HepG2 (cell line): Measurements from ENCODE around the gene FAM229A. TPM values are rescaled to one million over a fixed set of nuclear protein-coding genes. Genes with fewer than 3 reads are reported as not detected.
A peak's percentile ranks its signal among the peaks of the same experiment; 100 is the strongest.

Experiments
- E2F1 ChIP-seq: sonication (generic); formaldehyde crosslinking; IDR thresholded peaks from 2 replicates; pipeline ENCODE4 v1.5.0; 2020; ENCODE audit warnings: missing genetic modification reagents
- EEA1 ChIP-seq: sonication (generic); formaldehyde crosslinking; IDR thresholded peaks from 2 replicates; pipeline ENCODE4 v1.5.1; 2020; ENCODE audit warnings: mild to moderate bottlenecking, missing genetic modification reagents, borderline replicate concordance
- FOXP4 ChIP-seq: sonication (generic); formaldehyde crosslinking; IDR thresholded peaks from 2 replicates; pipeline ENCODE4 v1.4.0; 2020; ENCODE audit warnings: missing genetic modification reagents
- GTF3A ChIP-seq: sonication (generic); formaldehyde crosslinking; conservative IDR thresholded peaks from 2 replicates; pipeline ENCODE4 v1.4.0; 2020; ENCODE audit warnings: mild to moderate bottlenecking, missing genetic modification reagents
- NFAT5 ChIP-seq: sonication (generic); formaldehyde crosslinking; IDR thresholded peaks from 2 replicates; pipeline ENCODE4 v1.4.0; 2020; ENCODE audit warnings: missing genetic modification reagents
- PAXIP1 ChIP-seq: sonication (generic); formaldehyde crosslinking; conservative IDR thresholded peaks from 2 replicates; pipeline ENCODE4 v1.4.0; 2020; ENCODE audit warnings: mild to moderate bottlenecking, missing genetic modification reagents, moderate library complexity
- SMAD3 ChIP-seq: sonication (generic); formaldehyde crosslinking; IDR thresholded peaks from 2 replicates; pipeline ENCODE4 v1.4.0; 2020; ENCODE audit warnings: missing genetic modification reagents
- ZC3H13 ChIP-seq: sonication (generic); formaldehyde crosslinking; IDR thresholded peaks from 2 replicates; pipeline ENCODE4 v1.8.1; 2023; ENCODE audit warnings: mild to moderate bottlenecking, missing genetic modification reagents, moderate library complexity
- ZNF17 ChIP-seq: sonication (generic); formaldehyde crosslinking; IDR thresholded peaks from 2 replicates; pipeline ENCODE4 v1.5.0; 2020; ENCODE audit warnings: mild to moderate bottlenecking, missing genetic modification reagents
- ZNF224 ChIP-seq: sonication (generic); formaldehyde crosslinking; IDR thresholded peaks from 2 replicates; pipeline ENCODE4 v1.5.0; 2020; ENCODE audit warnings: mild to moderate bottlenecking, missing genetic modification reagents
- ZNF446 ChIP-seq: sonication (generic); formaldehyde crosslinking; IDR thresholded peaks from 2 replicates; pipeline ENCODE4 v1.5.0; 2020; ENCODE audit warnings: mild to moderate bottlenecking, missing genetic modification reagents
- ZNF580 ChIP-seq: IDR thresholded peaks from 2 replicates; pipeline ENCODE4 v1.6.1; 2016; ENCODE audit warnings: low read depth, borderline replicate concordance
- ZNF605 ChIP-seq: sonication (generic); formaldehyde crosslinking; IDR thresholded peaks from 2 replicates; pipeline ENCODE4 v1.8.0; 2022; ENCODE audit warnings: mild to moderate bottlenecking, missing genetic modification reagents
- polyA plus RNA-seq, 8 experiments: library from polyadenylated mRNA; depleted of rRNA in 3 of 8; stranded (reverse) in 7 of 8; unstranded in 1 of 8; fragments of >200 nt; fragmentation: Illumina TruSeq in 4 of 8; extraction: Trizol in 4 of 8; gene quantifications; 2 replicates each; pipeline versions ENCODE4 v1.2.1 to v1.2.3, GENCODE V29; 2011 to 2016; ENCODE audit warnings: low read depth in 4 of 8, missing spikeins in 1 of 8, mixed read lengths in 1 of 8; ENCODE audit not compliant: insufficient read depth in 1 of 8
- total RNA-seq, 5 experiments: library from RNA; depleted of rRNA; stranded (reverse); fragments of >200 nt; fragmentation: Illumina TruSeq; extraction: Trizol; gene quantifications; 2 replicates each; pipeline ENCODE4 v1.2.3, GENCODE V29; 2016; ENCODE audit warnings: low read depth in 1 of 5

FAM229A gene
- total and polyA plus RNA-seq, 2 of the 13 experiments (the other 11 are each of a cell fraction or from before 2014, with no cell fraction given), result 3.2 to 17.6 TPM

- no peak for TF ChIP-seq NFAT5 (CRISPR knock-in tag)
- TF ChIP-seq E2F1 (CRISPR knock-in tag), result no peak
- TF ChIP-seq PAXIP1 (CRISPR knock-in tag), result peak; percentile 75
- no peak for TF ChIP-seq ZNF446 (CRISPR knock-in tag)
- no peak for TF ChIP-seq ZNF17 (CRISPR knock-in tag)
- TF ChIP-seq ZNF605 (CRISPR knock-in tag), result peak; percentile 89; the same call in 1 of the 2 replicates
- no peak for TF ChIP-seq GTF3A (CRISPR knock-in tag)
- no peak for TF ChIP-seq ZNF224
- no peak for TF ChIP-seq ZC3H13 (CRISPR knock-in tag)
- TF ChIP-seq SMAD3 (CRISPR knock-in tag), result no peak
- TF ChIP-seq EEA1 (CRISPR knock-in tag), result no peak
- no peak for TF ChIP-seq ZNF580 (CRISPR knock-in tag)
- TF ChIP-seq FOXP4 (CRISPR knock-in tag), result 0 out of 2 replicates have a peak, but pooled peaks have one; percentile 8
Observed at GRCh38 chr1:32394141-32394889, 32.0 kb upstream of the FAM229A start, which contains the start of gene BSDC1 (continued).
